HG02884 (cell line): Measurements from ENCODE around the gene ZNHIT3.
"Not testable (repeated sequence)": the region's sequence is repeated elsewhere in the genome, so short reads cannot be mapped to it uniquely, and the experiment has no call there.

ENCODE experiments used
- ATAC-seq: cut with Tn5 transposase; IDR thresholded peaks from one replicate; pipeline ENCODE4 v1.9.1; 2021; ENCODE audit warnings: mild to moderate bottlenecking, moderate library complexity; ENCODE audit not compliant: unreplicated experiment

Gene ZNHIT3

DNA sequence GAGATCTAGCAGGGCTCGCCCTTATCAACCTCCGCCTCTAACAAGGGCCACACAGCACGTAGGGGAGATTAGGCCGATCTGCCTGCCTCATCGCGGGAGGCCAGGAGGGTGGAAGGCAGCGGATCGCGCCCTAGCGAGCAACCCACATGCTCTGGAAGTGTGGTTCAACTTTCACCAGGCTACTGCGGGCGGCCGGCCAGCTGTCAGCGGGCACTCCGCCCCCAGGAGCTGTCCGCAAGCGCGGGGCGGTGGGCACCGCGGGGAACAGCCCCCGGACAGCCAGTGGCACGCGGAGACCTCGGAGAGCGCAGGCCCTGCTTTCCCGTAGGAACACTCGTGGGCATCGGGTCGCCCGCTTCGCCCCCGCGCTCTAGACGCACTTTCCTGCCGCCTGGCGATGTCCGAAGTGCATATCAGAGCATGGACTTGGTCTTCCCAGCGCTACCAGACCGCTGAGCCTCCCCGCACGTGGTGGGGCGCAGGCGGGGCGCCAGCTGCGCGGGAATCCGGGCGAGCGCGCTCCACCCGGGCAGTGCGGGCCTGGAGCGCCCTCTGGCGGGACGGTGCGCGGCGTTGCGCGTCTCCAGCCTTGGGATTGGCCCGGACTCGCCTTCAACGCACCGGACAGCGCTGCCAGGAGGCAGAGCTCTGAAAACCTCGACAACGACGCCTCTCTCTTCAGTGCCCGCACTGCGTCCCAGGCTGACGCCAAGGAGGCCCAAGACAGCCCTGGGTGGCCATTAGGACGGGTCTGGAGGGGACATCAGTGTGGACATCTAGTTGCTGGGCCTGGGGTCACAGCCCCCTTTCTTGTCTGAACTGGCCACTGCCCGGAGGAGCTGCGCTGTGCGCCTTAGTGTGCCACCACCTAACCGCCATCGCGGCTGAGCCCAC, 3.6 kb upstream of the ZNHIT3 start:
- no peak for ATAC-seq

DNA sequence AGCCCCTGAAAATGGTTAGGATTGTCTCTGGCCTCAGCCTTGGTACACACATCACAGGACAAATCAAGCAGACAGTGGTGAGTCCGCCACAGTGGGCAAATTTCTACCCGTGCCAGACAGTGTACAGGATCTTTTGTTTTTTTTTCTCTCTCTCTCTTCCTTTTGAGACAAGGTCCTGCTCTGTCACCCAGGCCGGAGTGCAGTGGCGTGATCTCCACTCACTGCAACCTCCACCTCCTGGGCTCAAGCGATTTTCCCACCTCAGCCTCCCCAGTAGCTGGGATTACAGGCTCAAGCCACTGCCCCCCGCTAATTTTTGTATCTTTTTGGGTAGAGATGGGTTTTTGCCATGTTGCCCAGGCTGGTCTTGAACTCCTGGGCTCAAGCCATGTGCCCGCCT, 2.5 kb upstream of the ZNHIT3 start:
- not testable (repeated sequence) for ATAC-seq

DNA sequence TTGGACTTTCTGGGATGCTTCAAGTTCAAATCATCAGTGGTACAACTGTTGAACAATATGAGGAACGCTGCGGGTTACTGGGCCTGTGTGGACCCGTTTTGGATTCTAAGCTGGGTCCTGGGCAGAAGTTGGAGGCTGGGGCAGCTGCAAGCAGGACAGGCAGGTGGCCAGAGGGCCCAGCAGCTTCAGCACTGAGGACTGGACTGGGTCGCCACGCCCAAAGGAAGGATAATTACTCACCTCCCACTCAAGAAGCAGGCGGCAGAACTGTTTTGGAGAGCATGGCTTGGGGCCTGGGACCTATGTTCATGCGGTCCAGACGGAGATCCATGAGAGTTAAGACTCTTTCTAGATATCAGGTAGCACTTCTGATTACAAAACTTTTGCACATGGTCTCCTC, 1.5 kb upstream of the ZNHIT3 start:
- no peak for ATAC-seq

DNA sequence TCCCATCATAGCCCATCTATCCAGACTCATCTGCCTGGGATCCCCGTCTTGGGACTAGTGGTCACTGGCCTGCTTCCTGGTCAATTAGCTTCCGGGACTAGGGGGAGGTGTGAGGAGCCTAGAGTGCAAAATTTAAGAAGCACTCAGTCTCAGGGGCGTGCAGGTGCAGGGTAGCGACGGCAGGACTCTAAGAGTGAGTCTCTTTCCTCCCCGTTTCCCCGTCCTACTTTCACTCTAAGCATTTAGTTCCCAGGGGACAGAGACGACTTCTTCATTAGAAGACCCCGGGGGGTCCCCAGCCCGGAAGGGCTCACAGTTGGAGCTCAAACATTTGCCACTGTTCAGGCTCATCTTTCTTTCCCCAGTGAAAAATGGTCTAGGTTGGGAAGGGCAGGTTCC, 677 bp upstream of the ZNHIT3 start:
- ATAC-seq: no peak

DNA sequence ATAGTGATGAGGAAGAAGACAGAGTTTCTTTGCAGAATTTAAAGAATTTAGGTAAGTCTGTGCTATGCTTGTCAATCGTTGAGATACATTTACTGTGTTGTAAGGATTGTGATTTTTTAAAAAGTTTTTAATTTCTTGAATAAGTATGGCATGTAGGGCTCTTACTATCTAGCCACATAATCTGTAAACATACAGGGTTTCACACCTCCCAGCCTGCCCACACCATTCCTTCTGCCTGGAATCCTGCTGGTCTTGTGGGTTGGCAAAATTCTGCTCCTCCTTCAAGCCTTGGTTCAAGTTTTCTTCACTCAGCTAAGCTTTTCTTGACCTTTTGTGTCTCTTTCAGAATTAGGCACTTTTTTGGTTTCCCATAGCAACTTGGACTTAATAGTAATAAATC, 7.5 kb downstream of the ZNHIT3 start:
- no peak for ATAC-seq

DNA sequence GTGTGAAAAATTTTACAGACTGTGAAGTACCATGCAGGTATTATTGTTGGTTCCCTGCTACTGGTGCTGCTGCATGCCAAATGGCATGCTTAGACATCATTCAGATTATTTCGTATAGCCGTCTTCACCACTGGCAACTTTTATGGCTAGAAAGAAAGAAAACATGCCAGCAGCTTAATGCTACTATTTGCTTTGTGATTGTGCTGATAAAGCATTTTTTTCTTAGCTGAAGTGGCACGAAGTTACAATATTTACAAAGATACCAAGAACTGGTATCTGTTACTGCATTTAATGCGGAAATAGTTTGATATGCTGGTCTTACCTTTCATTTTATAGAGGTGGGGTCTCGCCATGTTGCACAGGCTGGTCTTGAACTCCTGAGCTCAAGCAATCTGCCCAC, 8.2 kb downstream of the ZNHIT3 start:
- ATAC-seq: no peak

- ATAC-seq: no peak
Measured at GRCh38 chr17:36495076-36495578, 8.6 kb downstream of the ZNHIT3 start.

DNA sequence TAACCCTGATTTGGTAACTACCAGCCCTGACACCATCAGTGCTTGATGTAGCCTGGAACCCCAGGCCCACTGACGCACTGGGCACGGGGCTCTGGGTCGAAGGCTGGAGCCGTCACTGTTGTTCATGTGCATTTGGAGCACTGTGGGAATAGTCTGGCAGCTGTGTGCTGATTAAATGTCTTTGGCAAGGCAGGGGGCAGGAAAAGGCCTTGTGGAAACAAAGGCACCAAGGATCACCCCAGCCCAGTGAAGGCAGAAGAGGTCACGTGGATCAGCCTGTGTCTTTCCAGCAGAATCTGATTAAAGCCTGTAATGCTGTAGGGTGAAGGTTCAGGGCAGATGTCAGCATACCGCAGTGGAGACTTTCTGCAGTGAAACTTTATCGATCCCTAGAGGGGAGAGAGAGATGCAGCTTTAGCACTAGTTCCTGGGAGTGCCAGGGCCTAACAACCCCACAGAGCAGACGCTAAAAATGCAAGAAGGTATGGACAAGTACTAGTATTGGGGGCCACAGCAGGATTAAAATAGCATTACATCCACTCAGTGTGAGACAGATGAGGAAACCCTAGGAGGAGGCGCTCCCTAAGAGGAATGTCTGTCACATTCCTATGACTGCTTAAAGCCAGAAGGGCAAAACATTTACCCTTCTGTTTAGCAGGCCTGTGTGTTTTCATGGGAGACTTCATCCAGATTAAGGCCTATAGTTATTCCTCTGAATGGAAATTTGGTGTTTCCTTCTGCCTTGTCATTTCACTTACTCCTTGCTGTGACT, 9.7 kb downstream of the ZNHIT3 start:
- no peak for ATAC-seq

GRCh38 chr17:36498155-36498554, 11.7 kb downstream of the ZNHIT3 start:
- no peak for ATAC-seq

DNA sequence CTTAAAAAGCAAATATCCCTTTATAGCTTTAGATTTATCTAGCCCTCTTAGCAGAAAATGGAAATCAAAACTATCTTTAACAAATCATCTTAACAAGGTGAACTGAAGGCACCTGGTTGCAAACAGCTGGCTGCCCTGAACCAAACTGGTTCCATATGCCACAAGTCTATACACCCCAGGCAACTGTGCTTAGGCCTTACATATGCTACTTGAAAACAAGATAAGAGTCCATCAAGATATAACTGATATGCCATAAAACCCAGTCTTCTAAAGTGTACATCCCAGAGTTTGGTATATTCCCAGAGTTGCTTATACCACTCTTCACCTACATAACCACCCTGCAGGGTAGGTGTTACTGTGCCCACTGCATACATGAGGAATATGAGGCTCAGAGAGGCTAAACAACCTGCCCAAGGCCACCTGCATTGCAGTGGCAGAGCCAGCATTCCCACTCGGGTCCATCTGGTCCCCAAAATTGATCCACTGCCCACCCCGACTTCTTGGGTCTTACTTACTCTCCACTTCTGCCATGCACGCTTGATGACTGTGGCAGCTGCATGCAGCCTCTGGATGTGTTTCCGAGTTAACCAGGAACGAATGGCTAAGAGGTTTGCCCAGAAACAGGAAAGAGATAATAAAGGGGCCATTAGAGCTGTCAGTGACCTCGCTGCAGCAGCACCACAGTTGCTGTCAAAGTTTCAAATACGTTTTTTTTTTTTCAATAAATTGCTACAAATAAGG, 12.2 kb downstream of the ZNHIT3 start:
- no peak for ATAC-seq

DNA sequence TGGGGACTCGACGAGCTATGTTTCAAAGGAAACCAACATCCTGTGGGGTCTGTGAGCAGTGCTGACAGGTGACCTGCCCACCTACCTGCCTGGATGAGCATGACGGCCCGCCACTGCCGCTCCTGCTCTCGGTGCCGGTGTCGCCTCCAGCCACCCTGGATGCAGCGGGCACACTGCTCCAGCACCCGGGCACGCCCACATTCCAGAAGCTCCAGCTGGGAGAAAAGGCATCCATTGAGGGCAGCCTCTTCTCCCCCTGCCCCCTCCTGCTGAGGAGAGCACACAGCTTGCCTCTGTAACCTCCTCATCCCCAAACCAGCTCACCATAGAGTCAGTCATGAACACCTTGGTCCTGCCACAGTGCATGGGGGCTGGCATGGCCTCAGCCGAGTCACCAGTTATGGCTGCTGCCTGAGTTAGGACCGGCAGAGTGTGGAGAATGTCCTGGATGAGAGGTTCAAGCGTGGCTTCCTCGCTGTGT, 14.3 kb downstream of the ZNHIT3 start:
- no peak for ATAC-seq

- ATAC-seq: no peak
Measured at GRCh38 chr17:36501351-36501750, 14.9 kb downstream of the ZNHIT3 start.

DNA sequence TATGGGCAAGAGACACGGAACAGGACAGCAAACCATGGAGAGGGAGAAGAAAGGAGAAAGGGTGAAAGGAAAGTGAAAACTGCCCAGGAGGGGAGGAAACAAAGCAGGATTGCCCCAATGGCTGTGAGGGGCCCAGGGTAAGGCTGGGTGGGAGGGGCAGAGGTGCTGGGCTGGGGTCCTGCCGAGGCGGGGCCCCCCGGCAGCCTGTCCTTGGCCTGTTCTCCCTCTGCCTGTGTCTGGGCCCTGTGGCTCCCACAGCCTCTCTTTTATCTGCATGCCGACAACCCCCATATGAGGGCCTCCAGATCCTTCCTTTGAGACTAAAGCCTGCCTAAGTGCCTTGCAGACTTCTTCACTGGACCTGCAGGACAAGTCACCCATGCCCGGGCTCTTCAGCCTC, 15.5 kb downstream of the ZNHIT3 start:
- no peak for ATAC-seq

DNA sequence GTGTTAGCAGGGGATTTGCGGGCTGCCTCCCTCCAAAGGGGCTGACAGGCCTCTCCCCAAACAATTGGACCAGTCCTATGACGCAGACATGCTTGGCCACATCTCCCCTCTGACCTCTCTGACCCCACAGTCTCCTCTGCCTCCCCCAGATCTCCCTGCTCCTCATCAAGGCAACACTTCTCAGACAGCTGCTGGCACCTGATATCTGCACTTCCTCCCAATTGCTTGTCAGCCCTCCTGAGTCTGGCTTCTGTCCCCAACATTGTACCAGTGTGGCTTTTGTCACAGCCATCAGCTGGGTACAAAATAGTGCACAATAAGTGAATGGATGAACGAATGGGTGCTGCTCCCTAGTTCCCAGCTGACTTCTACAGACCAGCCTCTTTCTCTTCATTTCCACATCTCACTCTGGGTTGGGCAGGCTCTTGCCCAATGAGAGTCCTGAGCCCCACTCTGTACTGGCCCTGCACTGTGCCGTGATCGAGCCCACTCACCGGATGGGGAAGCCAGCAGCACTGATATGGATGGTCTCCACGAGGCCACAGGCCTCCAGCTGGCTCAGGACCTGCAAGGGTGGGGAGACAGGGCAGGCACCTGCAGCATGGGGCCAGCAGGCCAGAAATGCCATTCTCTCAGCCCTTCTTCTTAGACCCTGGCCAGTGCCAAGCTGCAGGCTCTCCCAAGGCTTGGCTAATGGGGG, 17.1 kb downstream of the ZNHIT3 start:
- no peak for ATAC-seq

- ATAC-seq: no peak
Measured at GRCh38 chr17:36504156-36504545, 17.7 kb downstream of the ZNHIT3 start.

DNA sequence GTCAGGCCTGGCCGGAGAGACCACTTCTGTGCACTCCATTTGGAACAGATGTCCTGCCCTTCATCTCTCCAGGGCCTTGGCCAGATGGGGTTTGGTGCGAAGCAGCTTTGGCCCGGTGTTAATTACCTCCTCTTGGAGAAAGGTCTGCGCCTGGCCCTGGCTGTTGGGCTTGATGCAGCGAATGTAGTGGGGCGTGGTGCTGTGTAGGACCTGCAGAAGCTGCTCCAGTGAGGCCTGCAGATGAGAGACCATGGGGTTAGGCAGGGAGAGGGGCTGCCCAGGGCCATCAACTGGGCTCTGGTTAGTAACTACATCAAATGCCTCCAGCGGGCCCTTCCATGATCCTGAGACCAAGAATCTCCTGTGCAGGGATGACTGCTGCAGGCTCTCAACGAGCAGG, 18.7 kb downstream of the ZNHIT3 start:
- ATAC-seq: no peak

- ATAC-seq: no peak
Measured at GRCh38 chr17:36506249-36506826, 19.9 kb downstream of the ZNHIT3 start.

GRCh38 chr17:36506831-36507230, 20.4 kb downstream of the ZNHIT3 start:
- ATAC-seq: no peak

DNA sequence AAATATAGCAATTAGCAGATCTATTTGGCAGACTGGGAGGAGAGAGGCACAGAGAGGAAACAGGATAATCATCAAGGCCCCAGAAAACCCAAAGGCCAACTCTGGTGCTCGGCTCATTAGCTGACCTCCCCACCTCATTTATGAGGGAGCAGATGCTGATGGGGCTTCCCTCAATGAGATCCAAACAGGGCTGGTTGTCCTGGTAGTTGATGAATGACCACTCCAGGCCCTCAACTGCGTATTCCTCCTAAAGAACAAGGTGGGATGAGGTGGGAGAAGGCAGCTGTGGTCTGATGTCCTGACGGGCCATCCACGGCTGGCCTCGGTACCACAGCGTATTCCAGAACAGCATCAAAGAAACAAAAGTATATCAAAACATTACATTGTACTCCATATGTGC, 20.8 kb downstream of the ZNHIT3 start:
- ATAC-seq: no peak

DNA sequence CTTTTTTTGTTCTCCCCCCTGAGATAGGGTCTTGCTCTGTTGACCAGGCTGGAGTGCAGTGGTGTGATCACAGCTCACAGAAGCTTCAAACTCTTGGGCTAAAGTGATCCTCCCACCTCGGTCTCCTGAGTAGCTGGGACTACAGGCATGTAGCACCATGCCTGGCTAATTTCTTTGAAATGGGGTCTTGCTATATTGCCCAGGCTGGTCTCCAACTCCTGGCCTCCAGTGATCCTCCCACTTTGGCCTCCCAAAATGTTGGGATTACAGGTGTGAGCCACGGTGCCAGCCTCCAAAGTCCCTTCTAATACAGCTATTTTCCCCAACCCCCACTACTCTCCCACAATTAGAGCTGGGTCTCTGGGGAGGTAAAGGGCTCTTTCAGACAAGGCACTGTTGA, 22.0 kb downstream of the ZNHIT3 start:
- not testable (repeated sequence) for ATAC-seq
